Endometrial microvascular endothelial cells (primary cell): ENCODE data around the gene PRSS48. TPM values are rescaled to one million over a fixed set of nuclear protein-coding genes. Genes with fewer than 3 reads are reported as not detected.
"Not testable (repeated sequence)": the region's sequence is repeated elsewhere in the genome, so short reads cannot be mapped to it uniquely, and the experiment has no call there.

Source experiments
- in situ Hi-C: cut with HindIII; loops from 2 replicates; pipeline ENCODE4 v1.10.0; 2017; ENCODE audit warnings: low sequenced_read_pairs, low pct_unique_long_range_greater_than_20kb; ENCODE audit errors: inconsistent ontology term
- total RNA-seq: library from RNA; depleted of rRNA; stranded (reverse); fragments of >200 nt; gene quantifications from one replicate; pipeline ENCODE4 v1.2.3, GENCODE V29; 2015; ENCODE audit errors: inconsistent ontology term

PRSS48 gene
- total RNA-seq: not detected

GRCh38 chr4:151276787-151277562 lies at the start of gene PRSS48:
Gene PRSS48 (plus strand): TSS chr4:151277161. CDS start chr4:151277173, 12 bp downstream.
- in situ Hi-C loops: no loop called here

- in situ Hi-C loops: no loop called here
Measured at GRCh38 chr4:151227172-151227571, 49.8 kb upstream of the PRSS48 start.

GRCh38 chr4:151227731-151228130 lies 49.2 kb upstream of the PRSS48 start:
- in situ Hi-C loops: no loop called here

- in situ Hi-C loops: no loop called here
Measured at GRCh38 chr4:151228189-151229119, 48.5 kb upstream of the PRSS48 start.

GRCh38 chr4:151231915-151232595 lies 44.9 kb upstream of the PRSS48 start:
- in situ Hi-C loops: no loop called here

- in situ Hi-C loops: no loop called here
Measured at GRCh38 chr4:151233600-151233999, 43.4 kb upstream of the PRSS48 start.

GRCh38 chr4:151235373-151235772 lies 41.6 kb upstream of the PRSS48 start:
- in situ Hi-C loops: not testable (repeated sequence)

GRCh38 chr4:151236036-151236435 lies 40.9 kb upstream of the PRSS48 start:
- in situ Hi-C loops: no loop called here

GRCh38 chr4:151238477-151238876 lies 38.5 kb upstream of the PRSS48 start:
- in situ Hi-C loops: no loop called here

GRCh38 chr4:151239608-151240007 lies 37.4 kb upstream of the PRSS48 start:
- in situ Hi-C loops: no loop called here

- in situ Hi-C loops: no loop called here
Measured at GRCh38 chr4:151242305-151242704, 34.7 kb upstream of the PRSS48 start.

GRCh38 chr4:151246742-151247141 lies 30.2 kb upstream of the PRSS48 start:
- in situ Hi-C loops: no loop called here

GRCh38 chr4:151247395-151247794 lies 29.6 kb upstream of the PRSS48 start:
- in situ Hi-C loops: no loop called here

GRCh38 chr4:151248519-151248918 lies 28.4 kb upstream of the PRSS48 start:
- in situ Hi-C loops: no loop called here

- in situ Hi-C loops: no loop called here
Measured at GRCh38 chr4:151250706-151251105, 26.3 kb upstream of the PRSS48 start.

GRCh38 chr4:151251603-151252304 lies 25.2 kb upstream of the PRSS48 start:
- in situ Hi-C loops: no loop called here

- in situ Hi-C loops: not testable (repeated sequence)
Measured at GRCh38 chr4:151255226-151255625, 21.7 kb upstream of the PRSS48 start.

GRCh38 chr4:151255680-151256079 lies 21.3 kb upstream of the PRSS48 start:
- in situ Hi-C loops: not testable (repeated sequence)

GRCh38 chr4:151256134-151256533 lies 20.8 kb upstream of the PRSS48 start:
- in situ Hi-C loops: no loop called here
